ENCODE results near the gene ITIH5.

The ITIH5 gene

GRCh38 chr10:7545261-7545660 is 121.5 kb downstream of the ITIH5 start:
- no peak for DNase-seq

- no peak for DNase-seq
Observed at GRCh38 chr10:7544203-7544602, 122.6 kb downstream of the ITIH5 start.

GRCh38 chr10:7542189-7542914 is 124.4 kb downstream of the ITIH5 start:
- DNase-seq: no peak

GRCh38 chr10:7541137-7542087 is 125.4 kb downstream of the ITIH5 start:
- no peak for DNase-seq

- DNase-seq: no peak
Observed at GRCh38 chr10:7538970-7539654, 127.7 kb downstream of the ITIH5 start.

- DNase-seq: no peak
Observed at GRCh38 chr10:7537126-7537525, 129.6 kb downstream of the ITIH5 start.

GRCh38 chr10:7534480-7534852 is 132.3 kb downstream of the ITIH5 start:
- DNase-seq: no peak

- DNase-seq: no peak
Observed at GRCh38 chr10:7533657-7534479, 132.9 kb downstream of the ITIH5 start.

- no peak for DNase-seq
Observed at GRCh38 chr10:7532723-7533498, 133.9 kb downstream of the ITIH5 start.

GRCh38 chr10:7529638-7530037 is 137.1 kb downstream of the ITIH5 start:
- DNase-seq: no peak

GRCh38 chr10:7527468-7527867 is 139.3 kb downstream of the ITIH5 start:
- no peak for DNase-seq

GRCh38 chr10:7526017-7526400 is 140.8 kb downstream of the ITIH5 start:
- DNase-seq: no peak

- DNase-seq: no peak
Observed at GRCh38 chr10:7525314-7526016, 141.3 kb downstream of the ITIH5 start.

GRCh38 chr10:7523656-7524055 is 143.1 kb downstream of the ITIH5 start:
- DNase-seq: no peak

- DNase-seq: no peak
Observed at GRCh38 chr10:7520507-7521485, 146.0 kb downstream of the ITIH5 start.

- no peak for DNase-seq
Observed at GRCh38 chr10:7519351-7519750, 147.4 kb downstream of the ITIH5 start.

GRCh38 chr10:7518693-7519092 is 148.1 kb downstream of the ITIH5 start:
- no peak for DNase-seq

- no peak for DNase-seq
Observed at GRCh38 chr10:7515439-7515838, 151.3 kb downstream of the ITIH5 start.

- DNase-seq: no peak
Observed at GRCh38 chr10:7513936-7514335, 152.8 kb downstream of the ITIH5 start.

GRCh38 chr10:7513455-7513854 is 153.3 kb downstream of the ITIH5 start:
- no peak for DNase-seq

Data from activated effector memory CD4-positive, alpha-beta T cell treated with Interleukin-2 at 50 U/mL for 16 hours (primary cell).